Liver (tissue), 9 donors: ENCODE measurements around the gene ACOT9. TPM values are rescaled to one million over a fixed set of nuclear protein-coding genes. Genes with fewer than 3 reads are reported as not detected.
A peak's percentile ranks its signal among the peaks of the same experiment; 100 is the strongest.

Experiments used
- DNase-seq: peaks from one replicate; pipeline ENCODE4 v3.0.0-alpha.2; 2017; ENCODE audit warnings: low spot score
- H3K27ac ChIP-seq, 2 donors: one replicate each; pipeline ENCODE4 v1.7.0; 2013; ENCODE audit warnings: inconsistent platforms in 2 of 2, low read length in 2 of 2, control low read depth in 1 of 2, low read depth in 1 of 2, mild to moderate bottlenecking in 1 of 2
- H3K27me3 ChIP-seq, 4 donors: one replicate each; pipeline versions ENCODE4 v1.6.1 to v1.7.0; 2013; ENCODE audit warnings: low read length in 3 of 4, inconsistent platforms in 1 of 4, mild to moderate bottlenecking in 1 of 4, moderate library complexity in 1 of 4; ENCODE audit not compliant: control insufficient read depth in 4 of 4, insufficient read depth in 4 of 4
- H3K36me3 ChIP-seq, 4 donors: one replicate each; pipeline versions ENCODE4 v1.6.1 to v1.7.0; 2013; ENCODE audit warnings: low read length in 3 of 4, mild to moderate bottlenecking in 3 of 4, low read depth in 1 of 4, moderate library complexity in 1 of 4; ENCODE audit not compliant: control insufficient read depth in 4 of 4, insufficient read depth in 3 of 4
- H3K4me1 ChIP-seq, 4 donors: one replicate each; pipeline versions ENCODE4 v1.6.1 to v1.7.0; 2013; ENCODE audit warnings: low read length in 3 of 4, mild to moderate bottlenecking in 3 of 4, moderate library complexity in 1 of 4; ENCODE audit not compliant: control insufficient read depth in 4 of 4, insufficient read depth in 4 of 4
- H3K4me3 ChIP-seq, 3 donors: one replicate each; pipeline versions ENCODE4 v1.6.1 to v1.7.0; 2013; ENCODE audit warnings: low read length in 3 of 3, control low read depth in 1 of 3, low read depth in 1 of 3, mild to moderate bottlenecking in 1 of 3
- H3K9ac ChIP-seq, 2 donors: one replicate each; pipeline ENCODE4 v1.7.0; 2013; ENCODE audit warnings: low read length in 2 of 2, mild to moderate bottlenecking in 2 of 2, moderate library complexity in 2 of 2, control low read depth in 1 of 2, low read depth in 1 of 2
- H3K9me3 ChIP-seq, 4 donors: one replicate each; pipeline versions ENCODE4 v1.6.1 to v1.7.0; 2013; ENCODE audit warnings: low read length in 3 of 4; ENCODE audit not compliant: control insufficient read depth in 4 of 4
- ATF3 ChIP-seq: IDR thresholded peaks from 2 replicates; pipeline ENCODE4 v1.6.1; 2016; ENCODE audit warnings: antibody characterized with exemption
- CTCF ChIP-seq: fragments of 150-350 bp; IDR thresholded peaks from 2 replicates; pipeline ENCODE4 v1.5.1; 2017; ENCODE audit warnings: improper control_type of control experiment, low read depth, low read length; ENCODE audit not compliant: missing input control
- EGR1 ChIP-seq, 2 donors: IDR thresholded peaks; 2 replicates each; pipeline ENCODE4 v1.6.1; 2016 to 2018; ENCODE audit warnings: antibody characterized with exemption in 2 of 2, low read depth in 2 of 2
- FOXA1 ChIP-seq: IDR thresholded peaks from 2 replicates; pipeline ENCODE4 v1.6.1; 2016; ENCODE audit warnings: antibody characterized with exemption
- FOXA2 ChIP-seq: IDR thresholded peaks from 2 replicates; pipeline ENCODE4 v1.6.1; 2016; ENCODE audit warnings: antibody characterized with exemption
- HNF4A ChIP-seq, 2 donors: conservative IDR thresholded peaks; 2 replicates each; pipeline ENCODE4 v1.6.1; 2016; ENCODE audit warnings: antibody characterized with exemption in 2 of 2, mild to moderate bottlenecking in 2 of 2
- HNF4G ChIP-seq: IDR thresholded peaks from 2 replicates; pipeline ENCODE4 v1.6.1; 2016; ENCODE audit warnings: antibody characterized with exemption
- JUND ChIP-seq, 2 donors: IDR thresholded peaks; 2 replicates each; pipeline ENCODE4 v1.6.1; 2016; ENCODE audit warnings: antibody characterized with exemption in 2 of 2
- MAX ChIP-seq: IDR thresholded peaks from 2 replicates; pipeline ENCODE4 v1.6.1; 2016; ENCODE audit warnings: antibody characterized with exemption
- NR2F2 ChIP-seq: IDR thresholded peaks from 2 replicates; pipeline ENCODE4 v1.6.1; 2016; ENCODE audit warnings: antibody characterized with exemption
- RAD21 ChIP-seq, 2 donors: IDR thresholded peaks; 2 replicates each; pipeline ENCODE4 v1.6.1; 2016; ENCODE audit warnings: antibody characterized with exemption in 2 of 2, mild to moderate bottlenecking in 2 of 2
- RXRA ChIP-seq, 2 donors: IDR thresholded peaks; 2 replicates each; pipeline ENCODE4 v1.6.1; 2017 to 2018; ENCODE audit warnings: antibody characterized with exemption in 2 of 2, mild to moderate bottlenecking in 1 of 2
- SP1 ChIP-seq: IDR thresholded peaks from 2 replicates; pipeline ENCODE4 v1.6.1; 2018; ENCODE audit warnings: antibody characterized with exemption, mild to moderate bottlenecking
- TAF1 ChIP-seq: conservative IDR thresholded peaks from 2 replicates; pipeline ENCODE4 v1.6.1; 2016; ENCODE audit warnings: antibody characterized with exemption, mild to moderate bottlenecking
- YY1 ChIP-seq: IDR thresholded peaks from 2 replicates; pipeline ENCODE4 v1.6.1; 2016; ENCODE audit warnings: antibody characterized with exemption, mild to moderate bottlenecking
- ZBTB33 ChIP-seq: IDR thresholded peaks from 2 replicates; pipeline ENCODE4 v1.6.1; 2016; ENCODE audit warnings: antibody characterized with exemption
- WGBS: extraction: QIAGEN DNeasy Blood & Tissue Kit; methylation state at CpG from one replicate; pipeline ENCODE4 v1.1.7; 2013; 5-methylcytosine and 5-hydroxymethylcytosine counted together
- polyA plus RNA-seq, 2 donors: library from polyadenylated mRNA; stranded (reverse) in 1 of 2; unstranded in 1 of 2; fragments of 200-250 nt in 1 of 2; fragments of >200 nt in 1 of 2; fragmentation: Nextera tagmentation in 1 of 2; extraction: Ambion mirVana in 1 of 2; gene quantifications; one replicate each; pipeline versions ENCODE4 v1.2.1 to v1.2.3, GENCODE V29; 2013 to 2015
- total RNA-seq, 2 donors: library from RNA; depleted of rRNA; stranded (reverse); fragments of >200 nt; gene quantifications; one replicate each; pipeline ENCODE4 v1.2.3, GENCODE V29; 2014
- donor health status: healthy.
- donor health status: healthy.
- donor health status: healthy.
- donor health status: healthy.
- donor health status: healthy.

ACOT9 gene
- total and polyA plus RNA-seq, 4 donors, result 9.3 to 16.3 (median 11.6) TPM

GRCh38 chrX:23756165-23756564 lies 13.1 kb upstream of the ACOT9 start:
- Histone ChIP-seq H3K36me3 (no peaks in the 10 kb centered on the region), H3K4me1 (peaks cover 0 to 14% (median 6%) of the 10 kb centered on the region in 4 donors), H3K27ac (no peak overlapping the region), H3K9ac (no peak overlapping the region), H3K27me3 (no peaks in the 10 kb centered on the region), H3K9me3 (no peaks in the 10 kb centered on the region), H3K4me3 (no peak overlapping the region)
- peak; percentile 62 for DNase-seq
- peak; percentile 57 for TF ChIP-seq CTCF
- TF ChIP-seq RAD21 (IDR thresholded peaks at IDR 0.05), result peak; percentile 72 to 85
- TF ChIP-seq JUND (IDR thresholded peaks at IDR 0.05), result no peak
- no peak for TF ChIP-seq HNF4G
- peak; percentile 25 to 72 for TF ChIP-seq RXRA (IDR thresholded peaks at IDR 0.05)
- TF ChIP-seq HNF4A (conservative IDR thresholded peaks at IDR 0.05), result peak in 1 of 2 donors; percentile 27
- TF ChIP-seq YY1, result peak; percentile 38
- WGBS, result under 1% methylated on average over 4 of the region's 4 CpGs

- no peak for DNase-seq
- Histone ChIP-seq H3K4me1 (peaks cover 0 to 14% (median 6%) of the 10 kb centered on the region in 4 donors), H3K36me3 (no peaks in the 10 kb centered on the region), H3K9ac (no peak overlapping the region), H3K4me3 (no peak overlapping the region), H3K27me3 (no peaks in the 10 kb centered on the region), H3K9me3 (no peaks in the 10 kb centered on the region), H3K27ac (no peak overlapping the region)
- WGBS, result 30% methylated on average over 1 of the region's 1 CpG
- TF ChIP-seq EGR1 (IDR thresholded peaks at IDR 0.05; ENCODE audit: low read depth in 2 of 2), result no peak
- TF ChIP-seq YY1, result no peak
- peak in 1 of 2 donors; percentile 22 for TF ChIP-seq RXRA (IDR thresholded peaks at IDR 0.05)
- no peak for TF ChIP-seq JUND (IDR thresholded peaks at IDR 0.05)
- no peak for TF ChIP-seq SP1
- no peak for TF ChIP-seq MAX
- TF ChIP-seq HNF4A (conservative IDR thresholded peaks at IDR 0.05), result peak; percentile 33 to 37
- TF ChIP-seq NR2F2, result no peak
- no peak for TF ChIP-seq ATF3
Measured at GRCh38 chrX:23754664-23755063, 11.6 kb upstream of the ACOT9 start.

GRCh38 chrX:23752740-23753415 lies 9.8 kb upstream of the ACOT9 start:
- peaks cover 0 to 14% (median 6%) of the 10 kb centered on the region in 4 donors for H3K4me1 ChIP-seq
- no peaks in the 10 kb centered on the region for H3K27me3 ChIP-seq
- H3K9me3 ChIP-seq, result no peaks in the 10 kb centered on the region
- no peak overlapping the region for H3K27ac ChIP-seq
- no peak for DNase-seq
- H3K4me3 ChIP-seq, result no peak overlapping the region
- WGBS, result 95% methylated on average over 2 of the region's 2 CpGs
- H3K36me3 ChIP-seq, result no peaks in the 10 kb centered on the region
- H3K9ac ChIP-seq, result no peak overlapping the region
- no peak for TF ChIP-seq YY1
- TF ChIP-seq MAX, result no peak
- no peak for TF ChIP-seq RAD21 (IDR thresholded peaks at IDR 0.05)
- no peak for TF ChIP-seq HNF4G
- TF ChIP-seq HNF4A (conservative IDR thresholded peaks at IDR 0.05), result no peak
- TF ChIP-seq NR2F2, result no peak
- TF ChIP-seq CTCF, result no peak
- no peak for TF ChIP-seq ATF3
- TF ChIP-seq FOXA1, result no peak
- TF ChIP-seq RXRA (IDR thresholded peaks at IDR 0.05), result no peak
- TF ChIP-seq TAF1, result no peak
- no peak for TF ChIP-seq ZBTB33
- no peak for TF ChIP-seq FOXA2
